ENCODE results near the gene NPIPA5. TPM values are rescaled to one million over a fixed set of nuclear protein-coding genes. Genes with fewer than 3 reads are reported as not detected.
"Not testable (repeated sequence)": the region's sequence is repeated elsewhere in the genome, so short reads cannot be mapped to it uniquely, and the experiment has no call there.

The NPIPA5 gene
- 8.3 and 9.7 TPM in 2 replicates for total RNA-seq

- H3K4me3 ChIP-seq (ENCODE audit: low read depth, low read length); H3K36me3 ChIP-seq (ENCODE audit: control insufficient read depth, insufficient read depth, low read length); H3K27me3 ChIP-seq (ENCODE audit: control insufficient read depth, insufficient read depth, low read length); DNase-seq (ENCODE audit: low read depth): not testable (repeated sequence)
Observed at GRCh38 chr16:15378194-15378593, at the start of gene NPIPA5. NPIPA5 (minus strand) TSS chr16:15378294; CDS start chr16:15378294, 0 bp downstream.

GRCh38 chr16:15427648-15428239 lies 49.6 kb upstream of the NPIPA5 start:
- peak; percentile 65 for TF ChIP-seq CTCF (IDR thresholded peaks at IDR 0.05; ENCODE audit: insufficient read depth, low read length, poor library complexity, severe bottlenecking)
- H3K36me3 ChIP-seq (ENCODE audit: control insufficient read depth, insufficient read depth, low read length) = no peaks in the 10 kb centered on the region
- DNase-seq (ENCODE audit: low read depth) = no peak

DNA sequence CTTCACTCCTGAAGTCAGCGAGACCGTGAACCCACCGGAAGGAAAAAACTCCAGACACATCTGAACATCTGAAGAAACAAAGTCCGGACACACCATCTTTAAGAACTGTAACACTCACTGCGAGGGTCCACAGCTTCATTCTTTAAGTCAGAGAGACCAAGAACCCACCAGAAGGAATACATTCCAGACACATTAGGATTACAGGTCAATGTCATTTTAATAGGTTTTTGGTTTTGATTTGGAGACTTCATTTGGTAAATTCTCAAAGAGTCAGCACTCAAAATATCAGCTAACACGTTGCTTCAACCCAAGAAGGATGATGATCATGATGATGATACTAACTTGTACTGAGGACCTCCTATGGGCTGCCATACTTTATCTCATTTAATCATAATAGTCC lies 48.7 kb upstream of the NPIPA5 start:
- no peak for DNase-seq (ENCODE audit: low read depth)
- Histone ChIP-seq H3K36me3 (ENCODE audit: control insufficient read depth, insufficient read depth, low read length) (no peaks in the 10 kb centered on the region), H3K4me3 (ENCODE audit: low read depth, low read length) (no peak overlapping the region), H3K27me3 (ENCODE audit: control insufficient read depth, insufficient read depth, low read length) (no peaks in the 10 kb centered on the region)
- no peak for TF ChIP-seq CTCF (IDR thresholded peaks at IDR 0.05; ENCODE audit: insufficient read depth, low read length, poor library complexity, severe bottlenecking)

More at GRCh38 chr16:15427648-15428239, 49.6 kb upstream of the NPIPA5 start:
- Histone ChIP-seq H3K4me3 (ENCODE audit: low read depth, low read length) (no peak overlapping the region), H3K27me3 (ENCODE audit: control insufficient read depth, insufficient read depth, low read length) (no peaks in the 10 kb centered on the region)

- no peak for DNase-seq (ENCODE audit: low read depth)
- Histone ChIP-seq H3K4me3 (ENCODE audit: low read depth, low read length) (no peak overlapping the region), H3K36me3 (ENCODE audit: control insufficient read depth, insufficient read depth, low read length) (no peaks in the 10 kb centered on the region), H3K27me3 (ENCODE audit: control insufficient read depth, insufficient read depth, low read length) (no peaks in the 10 kb centered on the region)
- TF ChIP-seq CTCF (IDR thresholded peaks at IDR 0.05; ENCODE audit: insufficient read depth, low read length, poor library complexity, severe bottlenecking) = no peak
Observed at GRCh38 chr16:15425861-15426260, 47.8 kb upstream of the NPIPA5 start.

- no peak for DNase-seq (ENCODE audit: low read depth)
- no peak for TF ChIP-seq CTCF (IDR thresholded peaks at IDR 0.05; ENCODE audit: insufficient read depth, low read length, poor library complexity, severe bottlenecking)
Observed at GRCh38 chr16:15422222-15422621, 44.1 kb upstream of the NPIPA5 start.

GRCh38 chr16:15421696-15422095 lies 43.6 kb upstream of the NPIPA5 start:
- H3K36me3 ChIP-seq (ENCODE audit: control insufficient read depth, insufficient read depth, low read length); DNase-seq (ENCODE audit: low read depth); H3K27me3 ChIP-seq (ENCODE audit: control insufficient read depth, insufficient read depth, low read length); H3K4me3 ChIP-seq (ENCODE audit: low read depth, low read length): not testable (repeated sequence)

More at GRCh38 chr16:15422222-15422621, 44.1 kb upstream of the NPIPA5 start:
- Histone ChIP-seq H3K4me3 (ENCODE audit: low read depth, low read length) (no peak overlapping the region), H3K27me3 (ENCODE audit: control insufficient read depth, insufficient read depth, low read length) (no peaks in the 10 kb centered on the region), H3K36me3 (ENCODE audit: control insufficient read depth, insufficient read depth, low read length) (no peaks in the 10 kb centered on the region)

DNA sequence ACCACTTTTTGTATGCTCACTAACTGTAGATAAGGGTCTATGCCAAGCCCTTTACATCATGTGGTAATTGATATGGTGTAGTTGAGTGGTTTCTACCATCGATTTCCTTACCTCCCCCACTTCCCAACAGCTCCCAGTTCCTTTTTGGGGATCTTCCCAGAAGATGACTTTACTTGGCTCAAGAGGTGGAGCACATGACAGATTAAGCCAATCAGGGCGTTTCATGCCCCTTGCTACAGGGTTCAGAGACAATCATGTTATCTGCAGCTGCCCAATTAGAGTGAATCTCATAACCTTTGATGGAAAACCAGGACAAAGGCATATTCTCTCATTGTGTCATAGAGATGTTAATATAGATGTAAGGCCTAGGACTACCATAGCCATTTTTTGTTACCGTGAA lies 40.1 kb upstream of the NPIPA5 start:
- DNase-seq (ENCODE audit: low read depth) = no peak
- Histone ChIP-seq H3K36me3 (ENCODE audit: control insufficient read depth, insufficient read depth, low read length) (no peaks in the 10 kb centered on the region), H3K27me3 (ENCODE audit: control insufficient read depth, insufficient read depth, low read length) (no peaks in the 10 kb centered on the region), H3K4me3 (ENCODE audit: low read depth, low read length) (no peak overlapping the region)
- TF ChIP-seq CTCF (IDR thresholded peaks at IDR 0.05; ENCODE audit: insufficient read depth, low read length, poor library complexity, severe bottlenecking) = no peak
